H9 (cell line): ENCODE results near the gene CREBRF. TPM values are rescaled to one million over a fixed set of nuclear protein-coding genes. Genes with fewer than 3 reads are reported as not detected.

Source experiments
- DNase-seq: peaks from one replicate; pipeline ENCODE4 v3.0.0-alpha.2; 2017
- H2AFZ ChIP-seq: one replicate; pipeline ENCODE4 v1.6.1; 2013; ENCODE audit warnings: mild to moderate bottlenecking, low read length, control low read depth, moderate library complexity
- H2AK5ac ChIP-seq: 2 replicates; pipeline ENCODE4 v1.6.1; 2013; ENCODE audit warnings: low read length, control low read depth, mixed read lengths; ENCODE audit not compliant: insufficient read length
- H2BK120ac ChIP-seq: one replicate; pipeline ENCODE4 v1.6.1; 2013; ENCODE audit warnings: low read depth, mild to moderate bottlenecking, low read length, control low read depth, inconsistent platforms; ENCODE audit not compliant: poor library complexity, severe bottlenecking
- H2BK12ac ChIP-seq: 2 replicates; pipeline ENCODE4 v1.6.1; 2013; ENCODE audit warnings: low read length, control low read depth, mixed read lengths, low read depth; ENCODE audit not compliant: insufficient read length
- H2BK15ac ChIP-seq: 2 replicates; pipeline ENCODE4 v1.6.1; 2013; ENCODE audit warnings: low read depth, low read length, control low read depth
- H2BK20ac ChIP-seq: one replicate; pipeline ENCODE4 v1.6.1; 2013; ENCODE audit warnings: low read depth, mild to moderate bottlenecking, low read length, control low read depth, inconsistent platforms; ENCODE audit not compliant: poor library complexity, severe bottlenecking
- H2BK5ac ChIP-seq: 2 replicates; pipeline ENCODE4 v1.6.1; 2013; ENCODE audit warnings: low read length, control low read depth, mixed read lengths; ENCODE audit not compliant: insufficient read length
- H3K14ac ChIP-seq: 2 replicates; pipeline ENCODE4 v1.6.1; 2013; ENCODE audit warnings: low read length, control low read depth; ENCODE audit not compliant: insufficient read depth
- H3K18ac ChIP-seq: 2 replicates; pipeline ENCODE4 v1.6.1; 2013; ENCODE audit warnings: low read depth, mild to moderate bottlenecking, mixed read lengths, low read length, control low read depth; ENCODE audit not compliant: insufficient read length
- H3K23ac ChIP-seq: 2 replicates; pipeline ENCODE4 v1.6.1; 2013; ENCODE audit warnings: low read length, control low read depth, mixed read lengths, low read depth; ENCODE audit not compliant: insufficient read length
- H3K23me2 ChIP-seq: 2 replicates; pipeline ENCODE4 v1.6.1; 2013; ENCODE audit warnings: low read depth, mild to moderate bottlenecking, mixed read lengths, low read length, control low read depth; ENCODE audit not compliant: insufficient read length, poor library complexity, severe bottlenecking
- H3K27ac ChIP-seq: 2 replicates; pipeline ENCODE4 v1.5.1; 2013; ENCODE audit warnings: low read length, control low read depth, mixed read lengths, low read depth; ENCODE audit not compliant: insufficient read length
- H3K27me3 ChIP-seq: 2 replicates; pipeline ENCODE4 v1.6.1; 2013; ENCODE audit warnings: low read length, control low read depth, inconsistent platforms; ENCODE audit not compliant: insufficient read depth
- H3K4ac ChIP-seq: 2 replicates; pipeline ENCODE4 v1.6.1; 2013; ENCODE audit warnings: low read depth, mild to moderate bottlenecking, control low read depth, inconsistent platforms, low read length, moderate library complexity
- H3K4me1 ChIP-seq: 2 replicates; pipeline ENCODE4 v1.6.1; 2013; ENCODE audit warnings: low read length, control low read depth, inconsistent platforms; ENCODE audit not compliant: insufficient read depth
- H3K4me2 ChIP-seq: 2 replicates; pipeline ENCODE4 v1.6.1; 2013; ENCODE audit warnings: low read length, control low read depth, mixed read lengths; ENCODE audit not compliant: insufficient read length, insufficient read depth
- H3K56ac ChIP-seq: 2 replicates; pipeline ENCODE4 v1.6.1; 2013; ENCODE audit warnings: low read depth, mild to moderate bottlenecking, mixed read lengths, low read length, control low read depth; ENCODE audit not compliant: insufficient read length
- H3K79me1 ChIP-seq: 2 replicates; pipeline ENCODE4 v1.6.1; 2013; ENCODE audit warnings: low read depth, mild to moderate bottlenecking, moderate library complexity, low read length, control low read depth, inconsistent platforms; ENCODE audit not compliant: insufficient read depth, poor library complexity, severe bottlenecking
- H3K79me2 ChIP-seq: 2 replicates; pipeline ENCODE4 v1.6.1; 2013; ENCODE audit warnings: low read length, control low read depth, inconsistent platforms; ENCODE audit not compliant: insufficient read depth
- H3K9ac ChIP-seq: 2 replicates; pipeline ENCODE4 v1.6.1; 2013; ENCODE audit warnings: low read length, control low read depth, mixed read lengths; ENCODE audit not compliant: insufficient read length; ENCODE audit errors: extremely low read depth
- H3K9me3 ChIP-seq: one replicate; pipeline ENCODE4 v1.6.1; 2013; ENCODE audit warnings: low read depth, low read length, inconsistent platforms; ENCODE audit not compliant: control insufficient read depth
- H3T11ph ChIP-seq: one replicate; pipeline ENCODE4 v1.6.1; 2013; ENCODE audit warnings: mild to moderate bottlenecking, low read length, control low read depth, inconsistent platforms
- H4K20me1 ChIP-seq: one replicate; pipeline ENCODE4 v1.6.1; 2013; ENCODE audit not compliant: control insufficient read depth, insufficient read length, insufficient read depth
- H4K5ac ChIP-seq: 2 replicates; pipeline ENCODE4 v1.6.1; 2013; ENCODE audit warnings: low read depth, mild to moderate bottlenecking, mixed read lengths, low read length, control low read depth; ENCODE audit not compliant: insufficient read length
- H4K8ac ChIP-seq: replicated peaks from 2 replicates; pipeline ENCODE4 v1.6.1; 2013; ENCODE audit warnings: low read length, control low read depth, mixed read lengths, low read depth; ENCODE audit not compliant: insufficient read length
- H4K91ac ChIP-seq: 2 replicates; pipeline ENCODE4 v1.6.1; 2013; ENCODE audit warnings: low read depth, mild to moderate bottlenecking, moderate library complexity, mixed read lengths, low read length, control low read depth; ENCODE audit not compliant: insufficient read length
- H3K27ac Mint-ChIP-seq, 3 experiments: 2 replicates in 2 of 3; 3 replicates in 1 of 3; pipeline ENCODE4 v1.8.0; 2020 to 2021; ENCODE audit warnings: mixed read lengths in 3 of 3, mild to moderate bottlenecking in 1 of 3, moderate library complexity in 1 of 3
- H3K27me3 Mint-ChIP-seq: 2 replicates; pipeline ENCODE4 v1.8.0; 2021; ENCODE audit warnings: low read depth, mild to moderate bottlenecking, moderate library complexity, mixed read lengths
- H3K36me3 Mint-ChIP-seq, 3 experiments: 2 replicates in 2 of 3; 3 replicates in 1 of 3; pipeline ENCODE4 v1.8.0; 2020 to 2021; ENCODE audit warnings: low read depth in 3 of 3, mixed read lengths in 3 of 3; ENCODE audit not compliant: insufficient read depth in 1 of 3
- H3K4me1 Mint-ChIP-seq, 2 experiments: 2 replicates each; pipeline ENCODE4 v1.8.0; 2020; ENCODE audit warnings: mixed read lengths in 2 of 2
- H3K4me3 Mint-ChIP-seq, 2 experiments: 2 replicates in 1 of 2; 3 replicates in 1 of 2; pipeline ENCODE4 v1.8.0; 2020 to 2021; ENCODE audit warnings: mild to moderate bottlenecking in 2 of 2, mixed read lengths in 2 of 2, moderate library complexity in 1 of 2
- H3K9me3 Mint-ChIP-seq, 2 experiments: 2 replicates in 1 of 2; 3 replicates in 1 of 2; pipeline ENCODE4 v1.8.0; 2020; ENCODE audit warnings: mild to moderate bottlenecking in 2 of 2, mixed read lengths in 2 of 2, moderate library complexity in 1 of 2
- CTCF ChIP-seq: fragments of 200-600 bp; sonication (generic); conservative IDR thresholded peaks from 3 replicates; pipeline ENCODE4 v1.8.0; 2021; ENCODE audit warnings: antibody characterized with exemption, mild to moderate bottlenecking
- WGBS: extraction: QIAGEN DNeasy Blood & Tissue Kit; methylation state at CpG from one replicate; pipeline ENCODE4 v1.1.7; 2013; ENCODE audit warnings: missing lambda C conversion rate, low lambda C conversion rate, mixed read lengths; ENCODE audit not compliant: insufficient read length; ENCODE audit errors: extremely low coverage; 5-methylcytosine and 5-hydroxymethylcytosine counted together
- total RNA-seq: library from RNA; stranded (reverse); gene quantifications from 2 replicates; pipeline ENCODE4 v1.2.1, GENCODE V29; 2021

CREBRF gene
- total RNA-seq, 1 experiment from 2014 or later, result 2.7 TPM

GRCh38 chr5:173014671-173015070 lies 41.5 kb upstream of the CREBRF start:
- Histone ChIP-seq H2BK5ac (no peak overlapping the region), H2BK12ac (no peak overlapping the region), H2AK5ac (no peak overlapping the region), H2BK15ac (no peak overlapping the region), H4K91ac (no peak overlapping the region), H2BK20ac (no peak overlapping the region), H3K27me3 (no peaks in the 10 kb centered on the region), H3K14ac (no peak overlapping the region), H2BK120ac (no peak overlapping the region), H2AFZ (no peak overlapping the region), H3K56ac (no peak overlapping the region), H3K27ac (no peak overlapping the region), H4K20me1 (no peaks in the 10 kb centered on the region), H3K18ac (no peak overlapping the region), H3K9me3 (no peaks in the 10 kb centered on the region), H3K4ac (no peak overlapping the region), H3K79me2 (peaks cover 7% of the 10 kb centered on the region; the same call in 1 of the 2 replicates), H3K23me2 (no peaks in the 10 kb centered on the region), H3K4me2 (no peak overlapping the region), H4K5ac (no peak overlapping the region), H3K23ac (no peak overlapping the region), H3K4me1 (peaks cover 5% of the 10 kb centered on the region; the same call in 1 of the 2 replicates), H3K79me1 (no peaks in the 10 kb centered on the region), H3T11ph (no peak overlapping the region), H4K8ac (no peak overlapping the region), H3K9ac (no peak overlapping the region)
- no CpG with 5 or more reads among the region's 4 CpGs for WGBS
- DNase-seq, result no peak
- Mint-ChIP-seq H3K4me3 (no peak overlapping the region), H3K27me3 (no peaks in the 10 kb centered on the region), H3K4me1 (peaks cover 21 to 24% of the 10 kb centered on the region in 2 experiments), H3K27ac (no peak overlapping the region), H3K9me3 (no peaks in the 10 kb centered on the region), H3K36me3 (peaks cover 0 to 2% (median under 1%) of the 10 kb centered on the region in 3 experiments; a peak in 3 of 7 replicates)
- no peak for TF ChIP-seq CTCF
